A549 treated with ZK216348 at 1 μM for 4 hours (cell line): ENCODE data around the gene CELSR3. TPM values are rescaled to one million over a fixed set of nuclear protein-coding genes. Genes with fewer than 3 reads are reported as not detected.

ENCODE experiments used
- total RNA-seq: library from RNA; stranded (reverse); fragments of 200-300 nt; extraction: Qiagen RNA extraction; gene quantifications from 5 replicates; pipeline ENCODE4 v1.2.3, GENCODE V29; 2022; ENCODE audit warnings: low read depth

Gene CELSR3
- total RNA-seq = 2.5 to 5.7 TPM (median 5.1 TPM) in 5 replicates

GRCh38 chr3:48662753-48663488 lies at the start of gene CELSR3:
Gene CELSR3, minus strand, starts transcription at chr3:48662886. Its CDS starts 252 bp downstream, at chr3:48662634.

GRCh38 chr3:48685603-48686511 lies 23.2 kb upstream of the CELSR3 start, which contains the start of gene NCKIPSD:
Gene NCKIPSD, minus strand, starts transcription at chr3:48685915. Its CDS starts 108 bp downstream, at chr3:48685807.

GRCh38 chr3:48635222-48636021 lies 27.3 kb downstream of the CELSR3 start, which contains the start of gene SLC26A6:
Gene SLC26A6, minus strand, starts transcription at chr3:48635461. Its CDS starts 68 bp downstream, at chr3:48635393.

GRCh38 chr3:48621461-48621869 lies 41.2 kb downstream of the CELSR3 start, which contains the start of gene TMEM89:
Gene TMEM89, minus strand, starts transcription at chr3:48621769. Its CDS starts 13 bp downstream, at chr3:48621756.

GRCh38 chr3:48609088-48610005 lies 53.3 kb downstream of the CELSR3 start, which contains the start of gene UQCRC1:
Gene UQCRC1, minus strand, starts transcription at chr3:48609646. Its CDS starts 26 bp downstream, at chr3:48609620.

GRCh38 chr3:48595075-48595525 lies 67.6 kb downstream of the CELSR3 start, which contains the start of gene COL7A1:
Gene COL7A1, minus strand, starts transcription at chr3:48595329. Its CDS starts 170 bp downstream, at chr3:48595159.

Other genes starting within 250 kb of the CELSR3 start
- 9.6 to 20.7 TPM (median 15.1 TPM) in 5 replicates for gene PLXNB1, start 232.8 kb downstream of the CELSR3 start, total RNA-seq
- 20.8 to 29.7 TPM (median 26.2 TPM) in 5 replicates for gene CCDC51, start 222.8 kb downstream of the CELSR3 start, total RNA-seq
- 270 to 585 TPM (median 291 TPM) in 5 replicates for gene TMA7, start 222.6 kb downstream of the CELSR3 start, total RNA-seq
- 6.9 to 9.8 TPM (median 8.7 TPM) in 5 replicates for gene ATRIP, start 216.1 kb downstream of the CELSR3 start, total RNA-seq
- 83.6 to 137 TPM (median 127 TPM) in 5 replicates for gene SHISA5, start 158.7 kb downstream of the CELSR3 start, total RNA-seq
- gene PFKFB4, start 106.1 kb downstream of the CELSR3 start, total RNA-seq = 10.8 to 18.0 TPM (median 13.9 TPM) in 5 replicates
- gene UCN2, start 99.1 kb downstream of the CELSR3 start, total RNA-seq = 4.6 to 11.7 TPM (median 8.9 TPM) in 5 replicates
- gene COL7A1, start 67.6 kb downstream of the CELSR3 start, total RNA-seq = 93.6 to 227 TPM (median 182 TPM) in 5 replicates
- 154 to 191 TPM (median 182 TPM) in 5 replicates for gene UQCRC1, start 53.2 kb downstream of the CELSR3 start, total RNA-seq
- gene TMEM89, start 41.1 kb downstream of the CELSR3 start, total RNA-seq = not detected in 5 replicates
- 14.6 to 23.6 TPM (median 19.8 TPM) in 5 replicates for gene SLC26A6, start 27.4 kb downstream of the CELSR3 start, total RNA-seq
- 4.9 to 11.4 TPM (median 9.2 TPM) in 5 replicates for gene NCKIPSD, start 23.0 kb upstream of the CELSR3 start, total RNA-seq
- gene IP6K2, start 54.3 kb upstream of the CELSR3 start, total RNA-seq = 46.3 to 49.1 TPM (median 48.9 TPM) in 5 replicates
- gene PRKAR2A, start 185.0 kb upstream of the CELSR3 start, total RNA-seq = 13.8 to 22.2 TPM (median 18.4 TPM) in 5 replicates
- gene SLC25A20, start 236.0 kb upstream of the CELSR3 start, total RNA-seq = 10.2 to 13.8 TPM (median 11.1 TPM) in 5 replicates